Prostate gland (tissue), 2 donors: Measurements from ENCODE around the gene ACKR1. TPM values are rescaled to one million over a fixed set of nuclear protein-coding genes. Genes with fewer than 3 reads are reported as not detected.

Experiments
- DNase-seq: peaks from one replicate; pipeline ENCODE4 v3.0.0-alpha.2; 2019; ENCODE audit warnings: low spot score
- H3K27ac ChIP-seq, 2 donors: fragments of 200-600 bp; sonication (generic); 2 replicates each; pipeline ENCODE4 v1.5.1; 2017 to 2019
- H3K27me3 ChIP-seq: fragments of 200-600 bp; sonication (generic); replicated peaks from 2 replicates; pipeline ENCODE4 v1.5.1; 2019; ENCODE audit not compliant: insufficient read depth
- H3K36me3 ChIP-seq, 2 donors: fragments of 200-600 bp; sonication (generic); 1 replicate in 1 of 2; 2 replicates in 1 of 2; pipeline versions ENCODE4 v1.5.1 to v1.8.1; 2017 to 2019
- H3K4me1 ChIP-seq: fragments of 200-600 bp; sonication (generic); replicated peaks from 2 replicates; pipeline ENCODE4 v1.5.1; 2019
- H3K4me3 ChIP-seq, 2 donors: fragments of 200-600 bp; sonication (generic); 2 replicates each; pipeline ENCODE4 v1.5.1; 2017 to 2019
- H3K9me3 ChIP-seq: fragments of 200-600 bp; sonication (generic); 2 replicates; pipeline ENCODE4 v1.5.1; 2017
- POLR2A ChIP-seq: fragments of 450-650 bp; IDR thresholded peaks from one replicate; pipeline ENCODE4 v1.6.1; 2016; ENCODE audit warnings: antibody characterized with exemption, mild to moderate bottlenecking
- POLR2AphosphoS5 ChIP-seq: sonication (generic); formaldehyde crosslinking; IDR thresholded peaks from one replicate; pipeline ENCODE4 v1.6.1; 2017; ENCODE audit warnings: antibody characterized with exemption
- WGBS: methylation state at CpG from one replicate; pipeline ENCODE4 v1.1.5; 2018; 5-methylcytosine and 5-hydroxymethylcytosine counted together
- intact Hi-C: fragments of 100-400 bp; cut with DNase I; formaldehyde crosslinking; loops from one replicate; pipeline ENCODE4 v1.14.2; 2022
- total RNA-seq, 2 donors: library from RNA; depleted of rRNA; stranded (reverse); fragments of >200 nt; gene quantifications; one replicate each; pipeline ENCODE4 v1.1.0, GENCODE V29; 2016
- TF ChIP-seq, protein P1 (sequence below), 4 experiments: fragments of 200-600 bp in 2 of 4; fragments of 450-650 bp in 2 of 4; sonication (generic) in 2 of 4; IDR thresholded peaks; 1 replicate in 3 of 4; 2 replicates in 1 of 4; pipeline ENCODE4 v1.5.1; 2016 to 2019; ENCODE audit warnings: antibody characterized with exemption in 4 of 4, mild to moderate bottlenecking in 2 of 4, moderate library complexity in 2 of 4

The ACKR1 gene
- total RNA-seq, 2 donors from 2014 or later: 46.8 to 60.4 TPM

GRCh38 chr1:159185121-159185520 lies 19.6 kb upstream of the ACKR1 start:
- Histone ChIP-seq H3K36me3 (no peaks in the 10 kb centered on the region), H3K27ac (no peak overlapping the region), H3K9me3 (no peaks in the 10 kb centered on the region), H3K4me3 (no peak overlapping the region), H3K4me1 (no peaks in the 10 kb centered on the region), H3K27me3 (peaks cover 4% of the 10 kb centered on the region)
- 68% methylated on average over 5 of the region's 5 CpGs for WGBS
- TF ChIP-seq POLR2AphosphoS5 (no peak), POLR2A (no peak)
- TF ChIP-seq, protein P1, sequence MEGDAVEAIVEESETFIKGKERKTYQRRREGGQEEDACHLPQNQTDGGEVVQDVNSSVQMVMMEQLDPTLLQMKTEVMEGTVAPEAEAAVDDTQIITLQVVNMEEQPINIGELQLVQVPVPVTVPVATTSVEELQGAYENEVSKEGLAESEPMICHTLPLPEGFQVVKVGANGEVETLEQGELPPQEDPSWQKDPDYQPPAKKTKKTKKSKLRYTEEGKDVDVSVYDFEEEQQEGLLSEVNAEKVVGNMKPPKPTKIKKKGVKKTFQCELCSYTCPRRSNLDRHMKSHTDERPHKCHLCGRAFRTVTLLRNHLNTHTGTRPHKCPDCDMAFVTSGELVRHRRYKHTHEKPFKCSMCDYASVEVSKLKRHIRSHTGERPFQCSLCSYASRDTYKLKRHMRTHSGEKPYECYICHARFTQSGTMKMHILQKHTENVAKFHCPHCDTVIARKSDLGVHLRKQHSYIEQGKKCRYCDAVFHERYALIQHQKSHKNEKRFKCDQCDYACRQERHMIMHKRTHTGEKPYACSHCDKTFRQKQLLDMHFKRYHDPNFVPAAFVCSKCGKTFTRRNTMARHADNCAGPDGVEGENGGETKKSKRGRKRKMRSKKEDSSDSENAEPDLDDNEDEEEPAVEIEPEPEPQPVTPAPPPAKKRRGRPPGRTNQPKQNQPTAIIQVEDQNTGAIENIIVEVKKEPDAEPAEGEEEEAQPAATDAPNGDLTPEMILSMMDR (IDR thresholded peaks at IDR 0.05): no peak
- intact Hi-C loops: no loop called here
- no peak for DNase-seq

DNA sequence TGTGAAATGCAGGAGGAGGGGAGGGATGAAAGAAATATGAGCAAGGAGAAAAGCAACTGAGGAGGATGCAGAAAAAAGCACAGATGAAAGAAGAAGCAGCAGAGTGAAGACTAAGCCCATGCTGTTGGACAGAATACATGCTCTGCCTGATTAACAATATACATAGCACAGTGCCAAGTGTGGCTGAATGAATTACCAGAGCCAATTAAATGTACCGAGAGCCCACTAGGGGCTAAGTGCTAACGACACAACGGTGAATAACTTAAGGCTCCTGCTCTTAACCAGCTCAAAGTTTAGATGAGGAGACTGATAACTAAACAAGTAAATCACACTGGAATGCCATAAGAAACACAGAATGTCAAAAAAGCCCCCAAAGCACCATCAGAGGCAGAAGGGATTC lies 17.6 kb upstream of the ACKR1 start:
- WGBS: 22% methylated on average over 3 of the region's 3 CpGs
- H3K4me1 ChIP-seq: no peaks in the 10 kb centered on the region
- TF ChIP-seq, protein P1 (IDR thresholded peaks at IDR 0.05): no peak
- TF ChIP-seq POLR2AphosphoS5 (no peak), POLR2A (no peak)
- H3K27ac ChIP-seq: no peak overlapping the region
- H3K9me3 ChIP-seq: no peaks in the 10 kb centered on the region
- no peaks in the 10 kb centered on the region for H3K36me3 ChIP-seq
- DNase-seq: no peak
- intact Hi-C loops: no loop called here
- peaks cover 2% of the 10 kb centered on the region for H3K27me3 ChIP-seq
- no peak overlapping the region for H3K4me3 ChIP-seq

DNA sequence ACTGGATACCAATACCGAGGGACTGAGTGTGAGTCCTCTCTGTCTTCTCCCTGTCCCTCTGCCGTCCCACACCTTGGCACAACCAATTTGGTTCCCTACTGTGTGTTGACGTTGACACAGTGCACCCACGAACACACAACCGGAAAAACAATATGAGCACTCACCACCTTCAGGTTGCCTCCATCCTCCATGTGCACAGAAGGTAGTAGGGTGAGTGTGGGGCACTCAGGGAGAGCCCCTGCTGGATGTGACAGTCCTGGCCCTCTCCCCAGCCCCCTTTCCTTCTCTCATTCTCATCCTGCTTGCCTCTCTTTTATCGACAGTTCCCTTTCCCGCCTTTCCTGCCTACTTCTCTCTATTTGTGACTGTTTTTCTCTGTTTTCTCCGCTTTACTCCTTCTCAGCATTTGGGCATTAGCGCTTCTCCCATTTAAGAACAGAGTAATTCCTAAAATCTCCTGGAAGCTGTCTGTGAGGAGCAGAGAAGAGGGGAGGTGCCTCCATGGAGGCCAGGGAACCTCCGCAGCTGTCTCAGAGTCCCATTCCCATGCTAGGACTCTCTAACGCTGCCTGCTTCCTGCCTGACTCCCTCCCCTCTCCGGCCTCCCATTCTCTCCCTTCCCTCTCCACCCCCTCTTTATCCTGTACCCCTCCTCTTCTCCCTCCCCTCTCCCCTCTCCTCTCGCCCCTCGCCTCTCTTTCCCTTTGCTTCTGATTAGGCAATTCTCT lies 16.9 kb upstream of the ACKR1 start:
- TF ChIP-seq, protein P1 (IDR thresholded peaks at IDR 0.05): no peak
- TF ChIP-seq POLR2AphosphoS5 (no peak), POLR2A (no peak)
- no peaks in the 10 kb centered on the region for H3K4me1 ChIP-seq
- intact Hi-C loops: no loop called here
- no peaks in the 10 kb centered on the region for H3K36me3 ChIP-seq
- no peaks in the 10 kb centered on the region for H3K9me3 ChIP-seq
- no peak overlapping the region for H3K27ac ChIP-seq
- WGBS: 25% methylated on average over 14 of the region's 14 CpGs
- no peak overlapping the region for H3K4me3 ChIP-seq
- no peak for DNase-seq
- peaks cover 2% of the 10 kb centered on the region for H3K27me3 ChIP-seq

DNA sequence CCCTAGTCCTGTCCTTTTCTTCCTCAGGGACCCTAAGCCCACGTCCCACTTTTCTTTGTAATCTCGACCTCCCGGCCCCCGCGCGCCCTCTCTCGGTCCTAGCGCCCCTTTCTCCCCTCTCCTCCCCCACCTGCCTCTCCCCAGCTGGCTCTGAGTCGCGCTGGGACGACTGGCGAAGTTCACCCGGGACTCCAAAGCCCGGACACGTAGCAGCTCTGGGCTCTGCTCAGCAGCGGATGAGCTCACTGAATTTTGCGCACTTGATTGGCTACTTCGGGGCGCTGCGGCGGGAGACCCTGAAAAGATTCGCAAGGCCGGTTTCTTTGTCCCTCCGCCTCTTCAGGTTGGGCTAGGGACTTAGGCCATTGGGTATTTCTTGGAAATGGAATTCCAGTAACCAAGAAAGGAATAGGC lies 16.3 kb upstream of the ACKR1 start:
- intact Hi-C loops: no loop called here
- WGBS: 1% methylated on average over 24 of the region's 24 CpGs
- no peaks in the 10 kb centered on the region for H3K4me1 ChIP-seq
- H3K36me3 ChIP-seq: no peaks in the 10 kb centered on the region
- no peak overlapping the region for H3K4me3 ChIP-seq
- TF ChIP-seq, protein P1 (IDR thresholded peaks at IDR 0.05): no peak
- TF ChIP-seq POLR2A: no peak
- DNase-seq: no peak
- no peaks in the 10 kb centered on the region for H3K9me3 ChIP-seq
- H3K27me3 ChIP-seq: peaks cover 2% of the 10 kb centered on the region
- H3K27ac ChIP-seq: no peak overlapping the region

GRCh38 chr1:159190441-159190840 lies 14.2 kb upstream of the ACKR1 start:
- intact Hi-C loops: no loop called here
- no peak for DNase-seq
- Histone ChIP-seq H3K4me3 (no peak overlapping the region), H3K27me3 (peaks cover 2% of the 10 kb centered on the region), H3K27ac (no peak overlapping the region), H3K36me3 (no peaks in the 10 kb centered on the region), H3K9me3 (no peaks in the 10 kb centered on the region), H3K4me1 (no peaks in the 10 kb centered on the region)
- 64% methylated on average over 2 of the region's 2 CpGs for WGBS
- TF ChIP-seq, protein P1 (IDR thresholded peaks at IDR 0.05): no peak
- TF ChIP-seq POLR2AphosphoS5: no peak
- no peak for TF ChIP-seq POLR2A
